Neutrophil (primary cell): ENCODE measurements around the gene CPM.
A peak's percentile ranks its signal among the peaks of the same experiment; 100 is the strongest.
"Not testable (repeated sequence)": the region's sequence is repeated elsewhere in the genome, so short reads cannot be mapped to it uniquely, and the experiment has no call there.

Experiments used
- H3K27ac ChIP-seq: fragments of 200-600 bp; sonication (generic); 2 replicates; pipeline ENCODE4 v1.5.1; 2016; ENCODE audit warnings: mild to moderate bottlenecking, moderate library complexity
- H3K27me3 ChIP-seq: fragments of 200-600 bp; sonication (generic); 2 replicates; pipeline ENCODE4 v1.6.0; 2016; ENCODE audit warnings: mild to moderate bottlenecking
- H3K36me3 ChIP-seq: fragments of 200-600 bp; sonication (generic); 2 replicates; pipeline ENCODE4 v1.5.1; 2017
- H3K4me1 ChIP-seq, 2 experiments: fragments of 200-600 bp in 1 of 2; sonication (generic) in 1 of 2; 1 replicate in 1 of 2; 2 replicates in 1 of 2; pipeline versions ENCODE4 v1.5.1 to v1.6.1; 2013 to 2016; ENCODE audit warnings: low read depth in 1 of 2, low read length in 1 of 2, mild to moderate bottlenecking in 1 of 2, moderate library complexity in 1 of 2; ENCODE audit not compliant: control insufficient read depth in 1 of 2, insufficient read depth in 1 of 2
- H3K4me3 ChIP-seq, 2 experiments: fragments of 200-600 bp in 1 of 2; sonication (generic) in 1 of 2; 1 replicate in 1 of 2; 2 replicates in 1 of 2; pipeline ENCODE4 v1.5.1; 2013 to 2016; ENCODE audit warnings: low read depth in 1 of 2, low read length in 1 of 2, mild to moderate bottlenecking in 1 of 2, moderate library complexity in 1 of 2
- H3K9me3 ChIP-seq: fragments of 200-600 bp; sonication (generic); 2 replicates; pipeline ENCODE4 v1.5.1; 2016
- TF ChIP-seq, protein P1 (sequence below): fragments of 200-600 bp; sonication (generic); IDR thresholded peaks from 2 replicates; pipeline ENCODE4 v1.5.1; 2016; ENCODE audit warnings: antibody characterized with exemption

Gene CPM

GRCh38 chr12:68807576-68808387, 125.2 kb downstream of the CPM start, which contains the start of gene MDM2:
Gene MDM2 (plus strand): TSS chr12:68808177. CDS start chr12:68808478, 301 bp downstream.
- Histone ChIP-seq H3K27ac (peak within 1 kb of the TSS; percentile 97), H3K36me3 (peaks cover 21% of the 10 kb centered on the region), H3K27me3 (no peaks in the 10 kb centered on the region), H3K9me3 (no peaks in the 10 kb centered on the region), H3K4me1 (peaks cover 17 to 18% of the 10 kb centered on the region in 2 experiments), H3K4me3 (peak within 1 kb of the TSS; percentile 88 to 97)
- TF ChIP-seq, protein P1, sequence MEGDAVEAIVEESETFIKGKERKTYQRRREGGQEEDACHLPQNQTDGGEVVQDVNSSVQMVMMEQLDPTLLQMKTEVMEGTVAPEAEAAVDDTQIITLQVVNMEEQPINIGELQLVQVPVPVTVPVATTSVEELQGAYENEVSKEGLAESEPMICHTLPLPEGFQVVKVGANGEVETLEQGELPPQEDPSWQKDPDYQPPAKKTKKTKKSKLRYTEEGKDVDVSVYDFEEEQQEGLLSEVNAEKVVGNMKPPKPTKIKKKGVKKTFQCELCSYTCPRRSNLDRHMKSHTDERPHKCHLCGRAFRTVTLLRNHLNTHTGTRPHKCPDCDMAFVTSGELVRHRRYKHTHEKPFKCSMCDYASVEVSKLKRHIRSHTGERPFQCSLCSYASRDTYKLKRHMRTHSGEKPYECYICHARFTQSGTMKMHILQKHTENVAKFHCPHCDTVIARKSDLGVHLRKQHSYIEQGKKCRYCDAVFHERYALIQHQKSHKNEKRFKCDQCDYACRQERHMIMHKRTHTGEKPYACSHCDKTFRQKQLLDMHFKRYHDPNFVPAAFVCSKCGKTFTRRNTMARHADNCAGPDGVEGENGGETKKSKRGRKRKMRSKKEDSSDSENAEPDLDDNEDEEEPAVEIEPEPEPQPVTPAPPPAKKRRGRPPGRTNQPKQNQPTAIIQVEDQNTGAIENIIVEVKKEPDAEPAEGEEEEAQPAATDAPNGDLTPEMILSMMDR, result peak; percentile 90

DNA sequence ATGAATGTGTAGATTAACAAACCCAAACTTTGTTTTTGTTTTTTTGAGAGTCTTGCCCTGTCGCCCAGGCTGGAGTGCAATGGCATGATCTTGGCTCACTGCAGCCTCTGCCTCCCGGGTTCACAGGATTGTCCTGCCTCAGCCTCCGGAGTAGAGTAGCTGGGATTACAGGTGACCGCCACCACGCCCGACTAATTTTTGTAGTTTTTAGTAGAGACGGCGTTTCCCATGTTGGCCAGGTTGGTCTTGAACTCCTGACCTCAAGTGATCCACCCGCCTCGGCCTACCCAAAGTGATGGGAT, 125.7 kb downstream of the CPM start:
- not testable (repeated sequence) for H3K27me3 ChIP-seq, H3K9me3 ChIP-seq
- peak overlapping the region; percentile 88 to 97 for H3K4me3 ChIP-seq
- H3K4me1 ChIP-seq, result peaks cover 17 to 18% of the 10 kb centered on the region in 2 experiments
- H3K36me3 ChIP-seq, result peaks cover 16% of the 10 kb centered on the region
- peak overlapping the region; percentile 97 for H3K27ac ChIP-seq

- peak overlapping the region; percentile 97 for H3K27ac ChIP-seq
- no peaks in the 10 kb centered on the region for H3K27me3 ChIP-seq
- peaks cover 17 to 18% of the 10 kb centered on the region in 2 experiments for H3K4me1 ChIP-seq
- H3K36me3 ChIP-seq, result peaks cover 13% of the 10 kb centered on the region
- H3K4me3 ChIP-seq, result peak overlapping the region; percentile 88 to 97
- no peaks in the 10 kb centered on the region for H3K9me3 ChIP-seq
- TF ChIP-seq, protein P1, result no peak
Observed at GRCh38 chr12:68806488-68807237, 126.3 kb downstream of the CPM start.

GRCh38 chr12:68805592-68806120, 127.3 kb downstream of the CPM start:
- Histone ChIP-seq H3K4me1 (peaks cover 17 to 18% of the 10 kb centered on the region in 2 experiments), H3K27me3 (no peaks in the 10 kb centered on the region), H3K4me3 (no peak overlapping the region), H3K9me3 (no peaks in the 10 kb centered on the region), H3K27ac (no peak overlapping the region), H3K36me3 (peaks cover 8% of the 10 kb centered on the region)
- TF ChIP-seq, protein P1, result no peak

DNA sequence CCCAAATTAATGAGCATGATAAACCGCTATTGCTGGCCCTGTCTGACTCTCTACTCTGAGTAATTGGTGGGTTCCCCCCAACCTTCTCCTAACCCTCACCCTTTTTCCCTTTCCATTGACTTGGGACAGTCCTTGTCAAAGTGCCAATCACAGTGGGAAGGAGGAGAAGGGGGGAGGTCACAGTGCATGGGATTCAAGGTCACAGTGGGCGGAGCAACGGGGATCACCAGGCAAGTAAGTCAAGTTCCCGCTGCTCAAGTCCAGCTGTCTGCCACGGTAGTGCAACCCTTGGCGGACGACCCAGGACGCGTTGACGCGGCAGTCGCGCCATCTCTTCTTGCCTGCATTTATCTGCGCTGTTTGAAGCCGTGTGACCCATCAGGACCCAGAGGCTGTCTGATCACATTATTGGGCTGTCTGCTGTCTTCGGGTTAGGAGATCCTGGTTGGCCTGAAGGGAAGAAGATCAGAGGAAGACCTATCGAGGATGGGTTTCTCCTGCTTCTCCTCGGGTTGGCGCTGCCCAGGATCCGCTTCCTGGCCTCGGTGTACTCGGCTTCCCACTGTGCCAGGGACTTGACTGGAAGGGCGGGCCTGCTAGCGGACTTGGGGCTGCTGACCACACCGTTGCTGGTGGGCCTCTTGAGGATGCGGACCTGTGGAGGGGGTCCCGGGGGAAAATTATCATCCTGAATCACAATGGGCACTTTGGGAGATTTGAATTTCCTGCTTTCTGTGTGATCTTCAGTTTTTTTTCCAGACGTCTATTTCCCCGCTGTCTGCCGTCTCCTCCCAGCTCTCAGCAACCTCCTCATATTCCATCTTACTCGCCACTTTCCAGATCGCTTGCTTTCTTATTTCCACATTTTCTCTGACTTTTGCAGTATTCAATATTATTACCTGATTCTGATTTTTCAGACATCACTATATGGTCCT, 128.0 kb downstream of the CPM start:
- H3K27ac ChIP-seq, result no peak overlapping the region
- TF ChIP-seq, protein P1, result no peak
- peaks cover 17 to 18% of the 10 kb centered on the region in 2 experiments for H3K4me1 ChIP-seq

More for the DNA sequence above, 128.0 kb downstream of the CPM start:
- Histone ChIP-seq H3K9me3 (no peaks in the 10 kb centered on the region), H3K27me3 (no peaks in the 10 kb centered on the region), H3K4me3 (no peak overlapping the region), H3K36me3 (peaks cover 3% of the 10 kb centered on the region)
